GM18498 (cell line): ENCODE data around the gene SAP30L.
A peak's percentile ranks its signal among the peaks of the same experiment; 100 is the strongest.

Experiments
- ATAC-seq: cut with Tn5 transposase; IDR thresholded peaks from one replicate; pipeline ENCODE4 v1.9.1; 2021; ENCODE audit warnings: mild to moderate bottlenecking, moderate library complexity; ENCODE audit not compliant: unreplicated experiment

SAP30L gene

GRCh38 chr5:154461531-154461930, 15.7 kb downstream of the SAP30L start:
- no peak for ATAC-seq

GRCh38 chr5:154464438-154464837, 18.6 kb downstream of the SAP30L start:
- no peak for ATAC-seq

DNA sequence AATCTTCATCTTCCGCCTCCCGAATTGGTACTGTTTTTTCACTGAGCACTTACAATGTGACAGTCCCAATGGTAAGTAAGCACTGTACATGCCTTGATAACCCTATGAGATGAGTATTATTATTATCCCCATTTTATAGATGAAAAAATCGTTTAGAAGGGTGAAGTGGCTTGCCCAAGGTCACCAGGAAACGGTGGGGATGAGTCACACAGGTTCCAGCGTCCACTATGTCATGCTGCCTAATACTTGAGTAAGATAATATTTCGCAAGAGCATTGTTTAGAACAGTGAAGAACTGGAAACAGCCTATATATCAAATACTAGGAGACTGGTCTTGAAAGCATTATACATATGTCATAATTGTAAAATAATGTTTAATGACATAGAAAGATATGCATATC, 19.4 kb downstream of the SAP30L start:
- ATAC-seq, result no peak

DNA sequence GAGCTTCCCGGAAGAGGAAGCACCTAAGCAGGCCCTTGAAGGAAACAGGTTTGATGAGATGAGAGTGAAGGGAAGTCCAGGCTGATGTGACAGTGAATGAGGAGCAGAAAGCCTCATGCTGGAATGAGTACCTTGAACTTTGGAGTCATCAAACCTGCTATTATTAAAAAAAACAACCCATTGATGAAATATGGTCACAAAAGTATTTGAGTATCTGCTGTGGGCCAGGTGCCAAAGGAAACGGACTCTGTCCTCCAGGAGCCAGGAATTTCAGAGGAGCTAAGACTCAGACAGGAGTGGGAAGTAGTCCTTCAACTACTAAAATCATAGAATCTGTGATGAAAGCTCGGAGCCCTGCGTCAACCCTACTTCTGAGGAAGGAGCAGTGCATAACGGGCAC, 20.4 kb downstream of the SAP30L start:
- ATAC-seq, result no peak

- no peak for ATAC-seq
These were observed 20.9 kb downstream of the SAP30L start for GRCh38 chr5:154466671-154467070.

GRCh38 chr5:154467655-154468354, 22.0 kb downstream of the SAP30L start:
- ATAC-seq, result peak; percentile 96

GRCh38 chr5:154470137-154470536, 24.3 kb downstream of the SAP30L start:
- no peak for ATAC-seq

- ATAC-seq, result no peak
These were observed 25.4 kb downstream of the SAP30L start for GRCh38 chr5:154470947-154471870.

- ATAC-seq, result no peak
These were observed 27.2 kb downstream of the SAP30L start for GRCh38 chr5:154472871-154473580.

- no peak for ATAC-seq
These were observed 27.9 kb downstream of the SAP30L start for GRCh38 chr5:154473581-154474283.

GRCh38 chr5:154474396-154475334, 28.9 kb downstream of the SAP30L start:
- ATAC-seq, result no peak

DNA sequence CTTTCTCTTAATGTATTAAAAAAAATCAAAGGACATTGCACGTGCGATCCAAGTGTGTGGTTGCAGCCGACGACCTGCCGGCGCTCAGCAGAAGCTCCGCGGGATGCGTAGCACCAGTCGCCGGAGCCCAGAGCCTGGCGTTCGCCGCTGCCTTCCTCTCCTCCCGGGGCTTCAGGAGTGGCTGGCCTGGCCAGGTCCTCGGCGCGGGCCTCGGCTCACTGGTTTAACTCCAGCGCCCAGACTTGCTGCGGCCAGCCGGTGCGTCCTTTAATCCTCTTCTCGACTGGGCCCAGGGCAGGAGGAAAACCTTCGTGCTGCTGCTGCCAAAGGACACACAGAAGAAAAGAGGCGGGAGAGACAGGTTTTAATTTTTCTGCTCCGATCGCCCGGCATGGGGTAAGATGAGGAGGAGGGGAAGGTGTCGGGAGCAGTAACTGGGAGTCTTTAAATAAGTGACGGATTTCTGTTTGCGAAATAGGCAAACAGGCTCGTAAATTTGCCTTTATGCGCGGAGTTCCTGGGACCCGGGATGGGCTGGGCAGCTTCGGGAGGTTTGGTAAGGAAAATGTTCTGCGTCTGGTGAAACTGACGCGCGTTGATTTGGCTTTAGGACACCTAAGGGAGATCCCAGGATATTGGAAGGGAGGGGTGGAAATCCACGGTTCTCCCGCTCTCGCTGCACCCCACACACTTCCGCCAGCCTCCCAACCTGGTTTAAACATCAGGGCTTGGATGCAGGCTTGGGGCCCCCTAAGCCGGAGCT, 30.0 kb downstream of the SAP30L start:
- ATAC-seq, result no peak

DNA sequence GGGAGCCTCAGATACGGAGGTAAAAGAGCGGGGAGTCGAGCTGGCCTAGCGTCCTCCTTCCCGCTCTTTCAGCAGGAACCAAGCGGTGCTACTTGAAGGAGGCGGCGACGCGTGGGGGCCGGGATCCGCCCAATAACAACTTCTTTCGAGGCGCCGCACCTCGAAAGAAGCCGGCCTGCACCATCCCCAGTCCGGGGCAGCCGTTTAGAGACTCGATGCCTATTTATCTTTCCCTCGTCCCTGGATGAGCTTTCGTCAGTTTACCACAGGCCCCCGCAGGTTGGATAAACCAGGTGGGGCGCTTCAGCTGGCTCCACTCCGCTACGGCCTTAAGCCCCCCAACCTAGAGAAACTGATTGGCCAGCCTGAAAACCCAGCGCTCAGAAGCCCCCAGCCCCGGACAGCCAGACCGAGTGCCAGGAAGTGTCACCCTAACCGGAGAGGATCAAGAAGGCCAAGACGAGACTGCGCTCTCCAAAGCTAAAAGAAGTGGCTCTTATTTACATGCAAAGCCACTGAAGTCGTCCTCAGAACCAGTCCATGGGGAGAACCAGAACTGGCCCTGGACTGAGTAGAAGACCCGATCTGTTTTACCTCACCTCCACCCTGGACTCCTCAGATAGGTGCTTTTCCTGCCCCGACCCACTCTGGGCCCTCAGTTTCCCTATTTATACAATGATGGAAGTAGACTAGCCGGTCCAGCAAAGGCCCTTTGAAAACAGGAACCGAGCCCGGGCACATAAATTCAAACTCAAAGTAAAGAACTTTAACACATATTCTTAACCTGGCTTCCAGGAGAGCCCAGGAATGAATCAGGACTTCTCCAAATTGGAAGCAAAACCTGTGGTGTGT, 30.8 kb downstream of the SAP30L start:
- ATAC-seq, result no peak

- no peak for ATAC-seq
These were observed 31.8 kb downstream of the SAP30L start for GRCh38 chr5:154477382-154478223.

DNA sequence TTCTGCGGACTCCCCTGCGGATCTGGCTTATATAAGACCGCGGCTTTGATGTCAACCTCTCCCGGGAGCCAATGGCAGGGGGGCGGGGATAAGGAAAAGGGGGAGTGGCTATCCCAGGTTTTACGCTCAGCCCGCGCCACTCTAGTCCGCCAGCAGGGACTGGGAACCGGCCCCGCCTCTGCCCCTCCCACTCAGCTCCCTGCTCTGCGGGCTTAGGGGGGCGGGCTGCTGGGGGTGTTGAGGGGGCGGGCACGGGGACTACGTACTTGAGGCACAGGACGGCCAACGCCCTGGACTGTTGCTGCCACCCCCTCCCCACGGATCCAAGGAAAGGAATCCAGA, 32.4 kb downstream of the SAP30L start, which contains the start of gene HAND1:
Gene HAND1, minus strand, starts transcription at position 4 of the 342 bp plus-strand sequence. CDS start 219 bp downstream, outside the sequence.
- ATAC-seq, result no peak

- ATAC-seq, result no peak
These were observed 33.0 kb downstream of the SAP30L start for GRCh38 chr5:154478752-154479159.
